Left ventricle myocardium superior (tissue), 1 donor: Measurements from ENCODE around the gene PANK3. TPM values are rescaled to one million over a fixed set of nuclear protein-coding genes. Genes with fewer than 3 reads are reported as not detected.
A peak's percentile ranks its signal among the peaks of the same experiment; 100 is the strongest.
"Not testable (repeated sequence)": the region's sequence is repeated elsewhere in the genome, so short reads cannot be mapped to it uniquely, and the experiment has no call there.

Experiments
- ATAC-seq: fragments of 200-7000 bp; cut with Tn5 transposase; one replicate; pipeline ENCODE4 v1.9.1; 2020; ENCODE audit warnings: mild to moderate bottlenecking, moderate library complexity
- DNase-seq: peaks from one replicate; pipeline ENCODE4 v3.0.0-alpha.2; 2020
- intact Hi-C: fragments of 100-400 bp; cut with micrococcal nuclease; formaldehyde crosslinking; loops from one replicate; pipeline ENCODE4 v1.11.0; 2022
- total RNA-seq: library from RNA; stranded (reverse); fragmentation: NEBNext Ultra II Directional; extraction: Animal tissue kit (Norgen Biotek cat#: 25700); gene quantifications from one replicate; pipeline ENCODE4 v1.2.1, GENCODE V29; 2021
- donor health status: DM: no; HTN: yes; CAD: no; lungs with severe emphysema.

Gene PANK3
- total RNA-seq, 1 donor from 2014 or later = 24.4 TPM

DNA sequence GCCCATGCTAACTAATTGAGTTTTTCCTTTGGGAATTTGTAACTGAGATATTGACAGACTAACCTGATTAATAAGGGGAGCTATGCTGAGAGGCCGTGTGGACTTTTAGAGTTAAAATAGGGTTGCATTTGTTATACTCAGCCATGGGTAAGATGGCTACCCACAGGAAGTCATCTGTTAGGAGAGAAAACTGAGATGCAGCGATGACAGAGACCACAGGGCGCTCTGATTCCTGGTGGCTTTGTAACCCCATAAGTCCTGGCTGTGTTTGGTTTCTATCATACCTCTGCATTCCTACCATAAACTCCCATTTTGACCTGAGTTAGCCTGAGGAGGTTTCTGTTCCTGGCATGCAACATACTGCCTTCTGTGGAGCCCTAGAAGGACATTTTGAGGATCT is 19.5 kb upstream of the PANK3 start:
- DNase-seq (no peak), ATAC-seq (no peak)
- intact Hi-C loops = no loop called here

DNA sequence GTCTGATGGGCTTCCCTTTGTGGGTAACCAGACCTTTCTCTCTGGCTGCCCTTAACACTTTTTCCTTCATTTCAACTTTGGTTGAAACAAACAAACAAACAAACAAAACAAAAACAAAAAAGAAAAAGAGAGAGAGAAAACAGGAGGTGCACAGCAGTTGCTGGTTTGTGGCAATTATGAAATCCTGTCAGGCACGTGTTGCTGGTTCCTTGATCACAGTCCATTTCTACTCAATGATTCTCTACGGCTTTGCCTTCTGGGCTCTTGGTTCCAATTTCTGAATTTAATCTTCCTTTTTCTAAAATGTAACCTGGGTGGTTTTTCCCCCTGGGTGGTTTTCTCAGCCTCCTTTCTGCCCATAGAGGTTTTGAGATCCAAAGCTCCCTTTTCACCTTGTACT is 17.8 kb upstream of the PANK3 start:
- ATAC-seq (no peak), DNase-seq (no peak)
- intact Hi-C loops = no loop called here

DNA sequence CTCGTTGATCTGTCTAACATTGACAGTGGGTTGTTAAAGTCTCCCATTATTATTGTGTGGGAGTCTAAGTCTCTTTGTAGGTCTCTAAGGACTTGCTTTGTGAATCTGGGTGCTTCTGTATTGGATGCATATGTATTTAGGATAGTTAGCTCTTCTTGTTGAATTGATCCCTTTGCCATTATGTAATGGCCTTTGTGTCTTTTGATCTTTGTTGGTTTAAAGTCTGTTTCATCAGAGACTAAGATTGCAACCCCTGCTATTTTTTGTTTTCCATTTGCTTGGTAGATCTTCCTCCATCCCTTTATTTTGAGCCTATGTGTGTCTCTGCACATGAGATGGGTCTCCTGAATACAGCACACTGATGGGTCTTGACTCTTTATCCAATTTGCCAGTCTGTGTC is 17.0 kb upstream of the PANK3 start:
- intact Hi-C loops, DNase-seq, ATAC-seq: not testable (repeated sequence)

DNA sequence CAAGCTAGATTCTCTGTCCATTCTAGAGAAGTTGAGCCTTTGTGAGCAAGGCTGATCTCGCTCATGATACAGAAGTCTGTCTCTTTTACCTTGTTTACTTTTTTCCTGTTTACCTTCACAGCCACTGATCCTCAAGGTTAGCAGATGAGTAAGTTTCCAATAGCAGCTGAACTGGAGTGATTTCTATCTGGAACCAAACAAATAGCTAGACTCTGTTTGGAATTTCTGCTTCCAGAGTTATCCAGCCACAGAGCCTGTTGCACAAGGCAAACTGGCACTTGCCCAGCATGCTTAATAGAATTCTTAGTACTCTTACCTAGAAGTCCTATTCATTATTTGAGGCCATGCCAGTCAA is 12.8 kb upstream of the PANK3 start:
- intact Hi-C loops = no loop called here
- no peak for DNase-seq
- ATAC-seq = no peak

DNA sequence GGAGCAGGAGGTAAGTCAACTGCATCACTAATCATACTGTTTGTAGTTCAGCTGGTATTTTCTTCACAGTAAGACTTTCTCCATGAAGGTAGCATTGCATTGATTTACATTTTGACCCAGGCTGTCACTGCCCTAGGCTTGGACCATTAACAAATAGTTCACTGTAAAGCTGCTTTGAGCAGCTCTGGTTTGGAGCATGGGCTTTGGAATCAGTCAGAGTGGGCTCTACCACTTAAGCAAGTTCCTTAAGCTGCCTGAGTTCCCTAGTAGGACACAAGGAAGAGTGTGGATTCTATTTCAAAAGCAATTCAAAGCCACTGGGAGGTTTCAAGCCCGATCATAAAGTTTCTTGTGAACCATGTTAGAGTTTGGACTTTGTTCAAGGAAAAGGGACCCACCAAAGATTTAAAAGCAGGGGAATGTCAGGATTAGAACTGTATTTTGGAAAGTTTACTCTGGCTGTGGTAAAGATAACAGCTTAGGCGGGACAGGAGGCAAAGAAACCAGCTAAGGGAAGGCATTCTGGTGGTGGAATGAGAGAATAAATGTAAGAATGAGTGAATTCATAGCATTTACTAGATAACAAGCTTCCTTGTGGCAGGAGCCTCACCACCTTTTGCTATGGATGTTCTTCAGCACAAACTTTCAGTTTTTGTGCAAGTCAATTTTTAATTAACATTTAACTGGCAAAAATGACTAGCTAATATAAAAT is 12.3 kb upstream of the PANK3 start:
- ATAC-seq (no peak), DNase-seq (no peak)
- intact Hi-C loops = no loop called here

DNA sequence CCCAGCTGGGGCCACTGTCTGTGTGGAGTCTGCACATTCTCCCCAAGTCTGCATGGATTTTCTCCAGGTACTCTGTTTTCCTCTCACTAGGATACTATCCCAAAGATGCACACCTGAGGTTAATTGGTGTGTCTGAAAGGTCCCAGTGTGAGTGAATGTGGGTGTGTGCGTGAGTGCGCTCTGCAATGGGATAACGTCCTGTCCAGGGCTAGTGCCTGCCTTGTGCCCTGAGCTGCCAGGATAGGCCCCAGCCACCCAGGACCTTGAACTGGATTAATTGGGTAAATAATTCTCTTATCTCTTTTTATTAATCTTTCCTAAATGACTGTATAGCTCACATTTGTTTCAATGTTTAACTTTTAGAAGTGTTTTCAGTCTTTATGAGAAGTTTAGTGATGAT is 11.5 kb upstream of the PANK3 start:
- ATAC-seq = no peak
- intact Hi-C loops = no loop called here
- DNase-seq = no peak

DNA sequence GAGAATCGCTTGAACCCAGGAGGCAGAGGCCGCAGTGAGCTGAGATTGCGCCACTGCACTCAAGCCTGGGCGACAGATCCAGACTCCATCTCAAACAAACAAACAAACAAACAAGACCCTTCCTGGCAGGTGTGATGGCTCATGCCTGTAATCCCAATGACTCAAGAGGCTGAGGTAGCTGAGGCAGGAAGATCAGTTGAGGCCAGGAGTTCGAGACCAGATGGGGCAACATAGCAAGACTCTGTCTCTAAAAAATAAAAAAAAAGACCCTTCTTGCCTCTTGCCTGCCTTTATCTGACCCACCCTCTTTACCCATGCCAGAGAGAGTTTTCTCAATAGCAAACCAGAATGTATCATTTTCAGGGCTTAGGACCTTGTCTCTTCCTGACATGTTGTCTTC is 8.8 kb upstream of the PANK3 start:
- intact Hi-C loops = no loop called here
- DNase-seq (no peak), ATAC-seq (no peak)

DNA sequence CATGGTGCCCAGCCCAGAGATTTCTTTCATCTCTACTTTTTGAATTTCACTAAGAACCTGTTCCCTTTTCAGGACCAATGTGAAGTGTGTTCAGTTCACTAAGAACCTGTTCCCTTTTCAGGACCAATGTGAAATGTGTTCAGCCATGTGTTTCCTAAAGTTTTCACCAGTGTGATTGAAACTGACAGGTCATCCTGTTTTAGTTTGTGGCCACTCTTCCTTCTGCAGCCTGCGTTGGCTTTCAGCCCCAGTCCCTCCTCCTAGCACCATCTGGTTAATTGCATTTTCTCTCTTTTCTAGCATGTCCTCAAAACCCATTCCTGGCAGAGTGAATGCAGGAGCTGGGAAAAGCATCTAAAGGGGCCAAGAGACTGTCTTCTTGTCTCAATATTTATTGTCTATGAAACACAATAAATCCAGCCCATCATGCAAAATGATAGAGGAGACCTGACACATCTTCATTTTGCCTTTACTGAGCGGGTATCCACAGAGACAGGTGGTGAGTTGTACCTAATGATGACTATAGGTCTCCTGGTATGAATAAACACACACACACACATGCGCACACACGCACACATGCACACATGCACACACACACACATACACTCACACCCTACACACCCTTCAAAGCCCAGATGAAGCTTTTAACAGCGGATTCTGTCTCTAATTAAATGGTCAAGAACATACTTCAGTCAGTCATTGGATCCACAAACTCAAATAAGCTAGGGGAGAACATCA is 6.1 kb upstream of the PANK3 start:
- intact Hi-C loops = no loop called here
- DNase-seq (no peak), ATAC-seq (no peak)

DNA sequence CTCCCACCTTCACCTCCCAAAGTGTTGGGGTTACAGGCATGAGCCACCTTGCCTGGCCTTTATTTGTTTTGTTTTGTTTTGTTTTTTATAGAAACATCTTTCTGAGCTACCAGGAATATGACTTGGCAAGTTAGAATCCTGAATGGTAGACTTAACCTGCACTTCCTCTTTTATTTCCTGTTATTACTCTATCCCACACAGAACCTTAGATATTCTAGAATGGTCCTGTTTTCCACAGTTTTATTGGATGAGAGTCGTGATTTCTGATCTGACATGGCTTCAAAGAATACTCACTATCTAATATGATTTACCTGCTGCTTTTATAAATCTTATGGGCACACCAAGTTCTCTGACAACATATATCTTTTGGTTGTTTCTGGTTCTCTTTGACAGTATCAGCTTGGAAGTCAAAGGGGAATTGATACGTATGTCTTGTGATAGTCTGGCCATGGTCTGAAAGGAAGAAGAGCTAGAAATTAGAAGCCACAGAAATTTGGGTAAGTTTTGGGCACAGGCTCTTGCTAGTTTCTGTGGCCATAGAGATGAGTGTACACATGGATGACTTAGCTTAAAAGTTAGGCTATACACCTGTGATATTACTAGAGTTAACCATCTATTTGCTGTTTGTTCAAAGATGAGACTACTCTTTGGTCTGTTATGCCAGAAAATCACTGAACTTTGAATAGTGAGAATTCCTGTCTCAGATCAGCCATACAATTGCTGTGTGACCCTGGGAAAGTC is 4.7 kb upstream of the PANK3 start:
- ATAC-seq (no peak), DNase-seq (no peak)
- intact Hi-C loops = no loop called here

DNA sequence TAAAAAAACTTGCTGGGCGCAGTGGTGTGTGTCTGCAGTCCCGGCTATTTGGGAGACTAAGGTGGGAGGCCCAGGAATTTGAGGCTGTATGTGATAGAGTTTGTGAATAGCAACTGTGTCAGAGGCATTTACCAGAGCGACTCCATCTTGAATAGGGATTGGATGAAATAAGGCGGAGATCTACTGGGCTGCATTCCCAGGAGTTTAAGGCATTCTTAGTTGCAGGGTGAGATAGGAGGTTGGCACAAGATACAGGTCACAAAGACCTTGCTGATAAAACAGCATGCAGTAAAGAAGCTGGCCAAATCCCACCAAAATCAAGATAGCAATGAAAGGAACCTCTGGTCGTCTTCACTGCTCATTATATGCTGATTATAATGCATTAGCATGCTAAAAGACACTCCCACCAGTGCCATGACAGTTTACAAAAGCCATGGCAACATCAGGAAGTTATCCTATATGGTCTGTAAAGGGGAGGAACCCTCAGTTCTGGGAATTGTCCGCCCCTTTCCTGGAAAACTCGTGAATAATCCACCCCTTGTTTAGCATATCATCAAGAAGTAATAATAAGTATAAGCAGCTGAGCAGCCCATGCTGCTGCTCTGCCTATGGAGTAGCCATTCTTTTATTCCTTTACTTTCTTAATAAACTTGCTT is 1.8 kb upstream of the PANK3 start:
- DNase-seq, intact Hi-C loops, ATAC-seq: not testable (repeated sequence)

DNA sequence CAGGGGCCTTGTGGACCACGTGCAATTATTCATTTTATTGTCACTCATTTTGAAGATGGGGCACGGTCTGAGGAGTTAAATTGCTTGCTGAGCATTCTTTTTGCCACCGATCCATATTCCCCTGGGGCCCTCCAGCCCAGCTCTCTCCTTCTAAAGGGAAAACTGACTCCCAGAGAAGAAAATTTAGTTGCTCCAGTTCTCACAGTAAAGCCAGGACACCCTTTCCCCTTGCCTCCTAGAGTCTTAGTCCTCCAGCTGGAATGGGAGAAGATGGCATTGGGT is 1.0 kb upstream of the PANK3 start:
- ATAC-seq (no peak), DNase-seq (no peak)

DNA sequence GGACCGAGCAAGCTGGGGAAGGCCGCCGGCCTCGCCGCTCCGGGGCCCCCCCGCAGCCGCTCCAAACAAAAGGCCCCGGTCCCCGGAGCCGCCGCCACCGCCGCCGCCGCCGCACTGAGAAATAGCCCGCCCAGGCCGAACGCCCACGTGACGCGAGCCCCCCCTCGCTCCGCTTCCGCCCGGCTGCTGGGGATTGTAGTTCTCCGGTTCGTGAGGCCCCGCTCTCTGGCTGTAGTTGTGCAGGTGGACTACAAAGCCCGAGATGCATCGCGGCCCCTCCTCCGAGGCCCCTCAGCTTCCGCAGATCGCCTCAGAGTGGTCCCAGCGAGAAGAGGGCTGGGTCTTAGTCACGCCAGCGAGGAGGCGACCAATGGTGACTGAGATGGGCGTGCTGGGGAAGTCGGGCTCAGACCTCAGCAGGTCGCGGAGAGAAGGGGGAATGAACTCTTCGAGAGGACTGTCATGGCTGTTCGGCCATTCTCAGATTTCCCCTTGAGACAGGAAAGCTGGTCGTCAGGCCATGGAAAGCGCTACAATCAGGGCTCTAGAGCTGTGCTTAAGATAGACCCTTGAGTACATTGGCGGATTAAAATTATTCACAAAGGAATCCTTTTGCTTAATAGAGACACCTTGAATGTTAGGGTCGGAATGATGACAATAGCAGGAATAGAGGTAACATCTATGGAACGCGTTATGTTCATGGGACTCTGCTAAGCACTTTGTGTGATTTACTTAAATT is 489 bp upstream of the PANK3 start:
- intact Hi-C loops = no loop called here
- DNase-seq (peak; percentile 99), ATAC-seq (peak; percentile 98)

More for the DNA sequence above, 1.0 kb upstream of the PANK3 start:
- intact Hi-C loops = no loop called here

DNA sequence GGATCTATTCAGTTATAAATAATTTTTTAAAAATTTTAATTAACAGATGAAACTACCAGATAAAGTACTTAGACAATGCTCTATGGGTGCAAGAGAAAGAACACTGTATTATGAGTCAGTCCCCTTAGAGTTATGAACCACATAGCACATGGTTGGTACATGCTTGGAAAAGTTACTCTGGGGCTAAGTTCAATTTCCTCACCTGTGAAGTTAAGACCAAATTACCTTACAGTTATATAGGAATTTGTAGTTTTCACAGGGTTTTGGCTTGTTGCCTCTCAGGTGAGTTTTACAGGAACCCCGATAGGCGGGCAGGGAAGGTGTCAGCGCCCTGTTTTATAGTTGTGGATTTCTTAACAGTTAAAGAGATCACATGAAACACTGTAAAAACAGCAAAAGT is 1.2 kb downstream of the PANK3 start:
- DNase-seq (no peak), ATAC-seq (no peak)
- intact Hi-C loops = no loop called here

DNA sequence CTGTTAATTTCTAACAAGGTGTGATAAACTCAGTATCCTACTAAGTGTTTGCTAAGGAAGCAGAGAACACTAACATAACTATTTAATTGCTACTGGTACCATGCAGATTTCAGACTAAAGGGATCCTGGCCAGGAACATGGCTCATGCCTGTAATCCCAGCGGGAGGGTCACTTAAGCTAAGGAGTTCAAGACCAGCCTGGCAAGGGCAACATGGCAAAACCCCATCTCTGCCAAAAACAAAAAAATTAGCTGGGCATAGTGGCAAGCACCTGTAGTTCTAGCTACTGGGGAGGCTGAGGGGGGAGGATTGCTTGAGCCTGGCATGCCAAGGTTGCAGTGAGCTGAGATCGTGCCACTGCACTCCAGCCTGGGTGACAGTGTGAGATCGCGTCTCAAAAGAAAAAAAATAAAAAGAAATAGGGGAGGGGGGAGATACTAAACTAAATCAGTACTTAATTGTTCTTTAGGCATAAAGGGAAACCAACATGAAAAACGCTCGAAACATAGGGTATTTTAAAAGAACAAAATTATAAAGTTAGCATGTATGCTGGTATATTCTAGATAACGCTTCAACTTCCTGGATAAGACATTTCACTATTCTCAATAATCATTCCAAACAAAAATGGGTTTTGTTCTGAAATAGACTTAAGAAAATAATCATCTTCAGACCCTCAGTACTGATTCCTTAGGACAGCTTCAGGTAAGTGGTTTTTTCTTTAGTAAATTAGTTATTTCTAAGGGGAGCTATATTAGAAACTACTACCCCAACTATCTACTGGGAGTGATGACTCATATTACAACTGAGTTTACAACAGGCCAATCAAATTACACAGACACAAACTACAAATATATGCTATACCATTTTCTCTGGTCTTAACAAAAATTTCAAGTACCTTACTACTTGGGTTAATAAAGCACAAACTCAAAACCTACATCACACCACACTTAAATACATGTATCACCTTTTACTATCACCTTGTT is 3.5 kb downstream of the PANK3 start:
- DNase-seq = no peak
- intact Hi-C loops = no loop called here
- ATAC-seq = no peak

DNA sequence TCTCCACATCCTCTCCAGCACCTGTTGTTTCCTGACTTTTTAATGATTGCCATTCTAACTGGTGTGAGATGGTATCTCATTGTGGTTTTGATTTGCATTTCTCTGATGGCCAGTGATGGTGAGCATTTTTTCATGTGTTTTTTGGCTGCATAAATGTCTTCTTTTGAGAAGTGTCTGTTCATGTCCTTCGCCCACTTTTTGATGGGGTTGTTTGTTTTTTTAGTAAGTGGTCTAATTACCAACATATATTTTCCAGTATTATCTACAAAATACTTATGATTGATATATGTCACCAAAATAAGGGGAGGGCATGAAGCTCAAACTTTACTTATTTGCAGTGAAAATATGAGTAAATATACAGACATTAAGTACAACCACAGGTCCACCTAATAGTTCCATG is 5.0 kb downstream of the PANK3 start:
- ATAC-seq, DNase-seq, intact Hi-C loops: not testable (repeated sequence)

DNA sequence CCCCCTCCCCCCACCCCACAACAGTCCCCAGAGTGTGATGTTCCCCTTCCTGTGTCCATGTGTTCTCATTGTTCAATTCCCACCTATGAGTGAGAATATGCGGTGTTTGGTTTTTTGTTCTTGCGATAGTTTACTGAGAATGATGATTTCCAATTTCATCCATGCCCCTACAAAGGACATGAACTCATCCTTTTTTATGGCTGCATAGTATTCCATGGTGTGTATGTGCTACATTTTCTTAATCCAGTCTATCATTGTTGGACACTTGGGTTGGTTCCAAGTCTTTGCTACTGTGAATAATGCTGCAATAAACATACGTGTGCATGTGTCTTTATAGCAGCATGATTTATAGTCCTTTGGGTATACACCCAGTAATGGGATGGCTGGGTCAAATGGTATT is 5.5 kb downstream of the PANK3 start:
- ATAC-seq, DNase-seq, intact Hi-C loops: not testable (repeated sequence)

DNA sequence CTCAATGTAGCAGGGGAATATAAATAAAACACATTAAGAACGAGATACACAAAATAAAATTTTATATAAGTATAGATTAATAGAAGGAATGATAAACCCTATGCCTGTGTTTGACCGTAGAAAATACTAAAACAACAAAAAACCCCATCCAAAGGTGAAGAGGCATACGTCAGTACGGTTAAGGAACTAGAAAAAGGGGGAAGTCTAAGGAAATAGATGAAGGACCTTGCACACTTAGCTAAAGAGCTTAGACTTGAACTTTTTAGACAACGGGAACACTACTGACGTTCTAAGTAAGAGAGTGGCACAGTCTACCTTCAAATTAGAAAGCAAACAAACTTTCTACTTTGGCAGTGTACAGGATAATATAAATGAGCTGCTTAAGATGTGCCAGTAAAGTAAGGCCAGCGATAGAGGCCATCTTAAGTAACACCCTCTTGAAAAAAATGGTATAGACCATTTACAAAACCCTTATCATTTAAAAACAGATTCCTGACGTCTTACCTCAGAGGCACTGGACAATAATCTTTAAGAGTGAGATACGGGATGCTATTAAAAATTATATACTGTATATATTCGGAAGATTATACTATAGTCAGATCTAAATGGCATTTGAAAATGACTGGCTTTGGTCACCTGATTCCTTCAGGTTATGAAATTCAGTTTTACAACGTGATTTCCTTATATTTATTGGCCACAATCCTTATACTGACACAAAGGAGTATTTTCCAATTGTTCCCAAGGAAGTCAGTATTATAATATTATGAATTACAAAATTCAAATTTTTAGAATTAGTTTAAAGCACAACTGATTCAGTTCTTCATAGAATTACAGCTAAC is 8.5 kb downstream of the PANK3 start:
- ATAC-seq (no peak), DNase-seq (no peak)
- intact Hi-C loops = no loop called here
